ENCODE measurements around the gene LRRC4.

GRCh38 chr7:127978421-127978820 is 52.8 kb downstream of the LRRC4 start:
- TF ChIP-seq CTCF (IDR thresholded peaks at IDR 0.05), result no peak
- TF ChIP-seq POLR2A (IDR thresholded peaks at IDR 0.05), result no peak

All from testis (tissue), 2 donors.